ENCODE data around the gene AMN.

DNA sequence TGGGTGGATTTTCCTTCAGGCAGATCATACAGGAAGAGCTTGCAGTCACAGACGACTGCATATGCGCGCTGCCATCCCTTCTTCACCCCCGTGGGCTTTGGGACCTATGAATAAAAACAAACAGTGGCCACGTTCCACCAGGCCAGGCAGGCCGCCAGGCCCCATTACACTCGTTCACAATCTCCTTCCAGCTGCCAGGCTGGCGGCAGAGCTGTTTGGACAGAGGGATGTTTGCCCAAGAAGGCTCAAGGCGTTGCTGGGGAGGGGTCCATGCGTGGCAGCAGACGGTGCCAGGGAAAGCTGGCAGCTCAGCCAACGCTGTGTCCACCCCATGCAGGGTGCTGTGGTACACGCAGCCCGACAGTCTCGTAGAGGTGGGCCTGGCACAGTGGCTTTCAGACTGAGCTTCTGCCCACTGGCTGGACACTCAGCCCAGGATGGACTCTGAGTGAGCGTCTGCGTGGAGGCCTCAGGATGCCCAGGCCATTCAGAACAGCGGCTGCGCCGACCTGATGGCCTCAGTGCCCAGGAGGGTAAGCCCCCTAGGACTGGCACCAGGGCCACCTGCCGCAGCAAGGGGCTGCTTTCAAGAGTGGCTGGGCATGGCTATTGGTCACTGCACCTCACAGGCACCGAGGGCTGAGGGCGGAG is 27.5 kb downstream of the AMN start:
- TF ChIP-seq, protein P1, sequence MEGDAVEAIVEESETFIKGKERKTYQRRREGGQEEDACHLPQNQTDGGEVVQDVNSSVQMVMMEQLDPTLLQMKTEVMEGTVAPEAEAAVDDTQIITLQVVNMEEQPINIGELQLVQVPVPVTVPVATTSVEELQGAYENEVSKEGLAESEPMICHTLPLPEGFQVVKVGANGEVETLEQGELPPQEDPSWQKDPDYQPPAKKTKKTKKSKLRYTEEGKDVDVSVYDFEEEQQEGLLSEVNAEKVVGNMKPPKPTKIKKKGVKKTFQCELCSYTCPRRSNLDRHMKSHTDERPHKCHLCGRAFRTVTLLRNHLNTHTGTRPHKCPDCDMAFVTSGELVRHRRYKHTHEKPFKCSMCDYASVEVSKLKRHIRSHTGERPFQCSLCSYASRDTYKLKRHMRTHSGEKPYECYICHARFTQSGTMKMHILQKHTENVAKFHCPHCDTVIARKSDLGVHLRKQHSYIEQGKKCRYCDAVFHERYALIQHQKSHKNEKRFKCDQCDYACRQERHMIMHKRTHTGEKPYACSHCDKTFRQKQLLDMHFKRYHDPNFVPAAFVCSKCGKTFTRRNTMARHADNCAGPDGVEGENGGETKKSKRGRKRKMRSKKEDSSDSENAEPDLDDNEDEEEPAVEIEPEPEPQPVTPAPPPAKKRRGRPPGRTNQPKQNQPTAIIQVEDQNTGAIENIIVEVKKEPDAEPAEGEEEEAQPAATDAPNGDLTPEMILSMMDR (IDR thresholded peaks at IDR 0.05) = no peak
- no peak for TF ChIP-seq EZH2 (IDR thresholded peaks at IDR 0.05; ENCODE audit: borderline replicate concordance, insufficient read depth, low read depth, low read length, poor library complexity, severe bottlenecking)
